GM18867 (cell line): Measurements from ENCODE around the gene TDRD15.
"Not testable (repeated sequence)": the region's sequence is repeated elsewhere in the genome, so short reads cannot be mapped to it uniquely, and the experiment has no call there.

ENCODE experiments used
- ATAC-seq: cut with Tn5 transposase; IDR thresholded peaks from one replicate; pipeline ENCODE4 v1.9.1; 2021; ENCODE audit warnings: mild to moderate bottlenecking, moderate library complexity; ENCODE audit not compliant: unreplicated experiment

Gene TDRD15

GRCh38 chr2:21142149-21142548 is 18.4 kb downstream of the TDRD15 start:
- no peak for ATAC-seq

DNA sequence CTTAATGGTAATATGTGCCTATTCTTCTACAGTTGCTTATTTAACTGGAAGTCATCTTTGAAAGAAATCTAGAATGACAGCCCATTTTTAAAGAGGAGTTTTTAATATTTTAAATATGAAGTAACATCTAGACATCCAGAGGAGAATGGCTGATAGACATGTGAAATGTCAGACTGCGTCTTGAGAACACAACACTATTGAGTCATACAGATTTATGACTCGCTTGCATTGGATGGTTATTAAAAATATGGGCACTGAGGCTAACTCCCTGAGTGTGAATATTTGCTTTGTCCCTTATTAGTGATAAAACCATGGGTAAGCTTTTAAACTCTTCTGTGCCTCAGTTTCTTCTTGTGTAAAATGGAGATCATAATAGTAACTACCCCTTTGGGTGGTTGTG is 22.9 kb downstream of the TDRD15 start:
- no peak for ATAC-seq

GRCh38 chr2:21148718-21149117 is 24.9 kb downstream of the TDRD15 start:
- no peak for ATAC-seq

GRCh38 chr2:21151234-21151633 is 27.5 kb downstream of the TDRD15 start:
- ATAC-seq, result not testable (repeated sequence)

GRCh38 chr2:21155365-21156136 is 31.8 kb downstream of the TDRD15 start:
- no peak for ATAC-seq

GRCh38 chr2:21161122-21161521 is 37.4 kb downstream of the TDRD15 start:
- ATAC-seq, result no peak

- ATAC-seq, result no peak
Observed at GRCh38 chr2:21161832-21162614, 38.3 kb downstream of the TDRD15 start.

GRCh38 chr2:21162615-21162878 is 38.8 kb downstream of the TDRD15 start:
- ATAC-seq, result no peak

GRCh38 chr2:21163213-21163612 is 39.4 kb downstream of the TDRD15 start:
- ATAC-seq, result no peak

DNA sequence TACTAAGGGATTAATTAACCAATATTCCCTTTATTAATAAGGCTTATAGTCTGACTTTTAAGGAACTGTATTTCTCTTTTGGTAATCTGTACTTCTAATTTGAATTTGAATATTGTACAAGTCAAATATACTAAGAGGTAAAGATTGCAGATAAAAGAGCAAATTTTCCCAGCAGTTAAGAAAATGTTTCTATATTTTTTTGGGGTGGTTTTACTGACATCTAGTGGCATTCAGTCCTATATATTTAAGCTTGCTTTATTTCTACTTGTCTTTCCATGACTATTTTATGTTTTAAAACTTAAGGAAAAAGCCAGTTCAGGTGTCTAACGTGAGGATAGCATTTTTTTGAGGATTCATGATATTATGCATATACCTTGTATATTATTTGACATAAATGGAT is 41.6 kb downstream of the TDRD15 start:
- no peak for ATAC-seq

- no peak for ATAC-seq
Observed at GRCh38 chr2:21175895-21176646, 52.3 kb downstream of the TDRD15 start.

GRCh38 chr2:21181957-21182356 is 58.2 kb downstream of the TDRD15 start:
- no peak for ATAC-seq

GRCh38 chr2:21183306-21183705 is 59.5 kb downstream of the TDRD15 start:
- no peak for ATAC-seq

DNA sequence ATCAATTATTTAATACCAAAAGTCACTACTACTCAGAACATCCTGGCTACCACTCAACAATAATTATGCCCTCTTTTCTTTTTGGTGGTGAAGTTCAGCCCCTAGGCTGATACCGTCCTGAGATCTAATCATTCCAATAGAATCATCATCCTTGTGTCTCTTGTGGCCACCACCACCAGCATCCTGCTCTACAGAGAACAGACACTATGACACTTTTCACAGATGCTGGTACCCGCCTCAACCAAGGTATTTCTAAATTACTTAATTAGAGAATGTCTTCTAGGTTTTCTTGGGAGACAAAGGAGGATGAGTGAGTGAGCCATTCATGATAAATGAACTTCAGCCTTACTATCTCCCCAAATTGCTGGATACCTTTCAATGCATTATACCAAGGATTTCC is 60.0 kb downstream of the TDRD15 start:
- ATAC-seq, result no peak

- no peak for ATAC-seq
Observed at GRCh38 chr2:21191535-21191934, 67.8 kb downstream of the TDRD15 start.
